C1 segment of cervical spinal cord (tissue), 14 donors: ENCODE measurements around the gene COL21A1.

Experiments used
- DNase-seq, 14 donors: peaks; one replicate each; lab custom pipeline; 2025; lab: John Stamatoyannopoulos, UW

The COL21A1 gene

GRCh38 chr6:56109149-56109548, 138.2 kb downstream of the COL21A1 start:
- no peak for DNase-seq

- no peak for DNase-seq
Observed at GRCh38 chr6:56106231-56106630, 141.1 kb downstream of the COL21A1 start.

- DNase-seq = no peak
Observed at GRCh38 chr6:56104591-56104990, 142.8 kb downstream of the COL21A1 start.

- DNase-seq = no peak
Observed at GRCh38 chr6:56102216-56102615, 145.2 kb downstream of the COL21A1 start.

- DNase-seq = no peak
Observed at GRCh38 chr6:56101141-56101553, 146.2 kb downstream of the COL21A1 start.

GRCh38 chr6:56096946-56097621, 150.3 kb downstream of the COL21A1 start:
- no peak for DNase-seq

GRCh38 chr6:56096541-56096940, 150.8 kb downstream of the COL21A1 start:
- DNase-seq = no peak

- DNase-seq = no peak
Observed at GRCh38 chr6:56093776-56094175, 153.6 kb downstream of the COL21A1 start.

GRCh38 chr6:56091159-56091869, 156.1 kb downstream of the COL21A1 start:
- no peak for DNase-seq

- DNase-seq = no peak
Observed at GRCh38 chr6:56088641-56089040, 158.7 kb downstream of the COL21A1 start.

- DNase-seq = no peak
Observed at GRCh38 chr6:56087421-56087820, 160.0 kb downstream of the COL21A1 start.

- no peak for DNase-seq
Observed at GRCh38 chr6:56079751-56080540, 167.4 kb downstream of the COL21A1 start.

GRCh38 chr6:56076033-56076432, 171.3 kb downstream of the COL21A1 start:
- DNase-seq = no peak

GRCh38 chr6:56073761-56074160, 173.6 kb downstream of the COL21A1 start:
- DNase-seq = no peak

- DNase-seq = no peak
Observed at GRCh38 chr6:56073315-56073714, 174.1 kb downstream of the COL21A1 start.

- no peak for DNase-seq
Observed at GRCh38 chr6:56072856-56073255, 174.5 kb downstream of the COL21A1 start.

GRCh38 chr6:56065408-56065807, 182.0 kb downstream of the COL21A1 start:
- no peak for DNase-seq

GRCh38 chr6:56062836-56063235, 184.5 kb downstream of the COL21A1 start:
- no peak for DNase-seq

GRCh38 chr6:56058636-56059035, 188.7 kb downstream of the COL21A1 start:
- DNase-seq = no peak

- no peak for DNase-seq
Observed at GRCh38 chr6:56055081-56055704, 192.2 kb downstream of the COL21A1 start.

GRCh38 chr6:56051202-56051598, 196.2 kb downstream of the COL21A1 start:
- no peak for DNase-seq
